Uterus (tissue), 4 donors: ENCODE results near the gene MYO18B. TPM values are rescaled to one million over a fixed set of nuclear protein-coding genes. Genes with fewer than 3 reads are reported as not detected.

Experiments
- DNase-seq, 2 donors: peaks; one replicate each; pipeline ENCODE4 v3.0.0-alpha.2; 2019 to 2020
- H3K27ac ChIP-seq, 2 donors: fragments of 200-600 bp; sonication (generic); 1 replicate in 1 of 2; 2 replicates in 1 of 2; pipeline ENCODE4 v1.5.1; 2016 to 2018
- H3K27me3 ChIP-seq, 2 donors: fragments of 200-600 bp; sonication (generic); one replicate each; pipeline ENCODE4 v1.5.1; 2018 to 2019; ENCODE audit warnings: control low read depth in 1 of 2
- H3K36me3 ChIP-seq, 2 donors: fragments of 200-600 bp; sonication (generic); one replicate each; pipeline ENCODE4 v1.5.1; 2019; ENCODE audit warnings: control low read depth in 1 of 2
- H3K4me1 ChIP-seq, 2 donors: fragments of 200-600 bp; sonication (generic); one replicate each; pipeline ENCODE4 v1.5.1; 2018 to 2019; ENCODE audit warnings: control low read depth in 1 of 2
- H3K4me3 ChIP-seq, 2 donors: fragments of 200-600 bp; sonication (generic); 1 replicate in 1 of 2; 2 replicates in 1 of 2; pipeline ENCODE4 v1.5.1; 2018 to 2019; ENCODE audit warnings: mild to moderate bottlenecking in 1 of 2
- H3K9me3 ChIP-seq, 2 donors: fragments of 200-600 bp; sonication (generic); one replicate each; pipeline ENCODE4 v1.5.1; 2019; ENCODE audit warnings: control low read depth in 1 of 2
- POLR2A ChIP-seq, 2 donors: fragments of 450-650 bp; IDR thresholded peaks; one replicate each; pipeline ENCODE4 v1.6.1; 2016; ENCODE audit warnings: antibody characterized with exemption in 2 of 2, mild to moderate bottlenecking in 1 of 2, moderate library complexity in 1 of 2
- intact Hi-C: fragments of 100-400 bp; cut with DNase I; formaldehyde crosslinking; loops from one replicate; pipeline ENCODE4 v1.15.1; 2023; ENCODE audit warnings: low total_unique reads
- total RNA-seq, 4 donors: library from RNA; depleted of rRNA in 3 of 4; stranded (reverse); fragments of >200 nt in 3 of 4; gene quantifications; one replicate each; pipeline versions ENCODE4 v1.1.0 to v1.2.4, GENCODE V29; 2014 to 2023
- TF ChIP-seq, protein P1 (sequence below), 4 experiments: fragments of 200-600 bp in 2 of 4; fragments of 450-650 bp in 2 of 4; sonication (generic) in 2 of 4; IDR thresholded peaks; one replicate each; pipeline ENCODE4 v1.5.1; 2016 to 2019; ENCODE audit warnings: antibody characterized with exemption in 4 of 4, mild to moderate bottlenecking in 2 of 4, moderate library complexity in 1 of 4
- donor health status: DM: yes; HTN: yes; CAD: no.

Gene MYO18B
- total RNA-seq, 4 donors from 2014 or later: 0.41 to 0.43 TPM; not detected in 2

DNA sequence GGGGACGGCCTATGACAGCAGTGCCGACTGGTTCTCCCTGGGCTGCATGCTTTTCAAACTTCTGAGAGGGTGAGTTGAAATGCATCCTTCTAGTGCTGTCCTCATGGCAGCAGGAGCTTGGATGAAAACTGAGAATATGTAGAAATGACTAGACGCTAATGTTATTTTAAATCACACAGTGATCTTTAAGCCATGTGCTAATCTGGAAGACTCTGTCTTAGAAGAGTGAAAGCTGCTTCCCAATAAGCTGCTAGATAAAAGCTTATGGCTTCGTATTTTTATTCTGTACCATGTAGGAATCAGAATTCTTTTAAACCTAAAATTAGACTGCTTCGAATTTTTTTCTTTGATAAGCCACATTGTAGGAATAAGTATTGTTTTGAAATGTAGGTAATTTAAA lies 46.8 kb upstream of the MYO18B start:
- Histone ChIP-seq H3K36me3 (no peaks in the 10 kb centered on the region), H3K9me3 (no peaks in the 10 kb centered on the region), H3K4me1 (no peaks in the 10 kb centered on the region), H3K27ac (no peak overlapping the region), H3K27me3 (no peaks in the 10 kb centered on the region), H3K4me3 (no peak overlapping the region)
- TF ChIP-seq, protein P1, sequence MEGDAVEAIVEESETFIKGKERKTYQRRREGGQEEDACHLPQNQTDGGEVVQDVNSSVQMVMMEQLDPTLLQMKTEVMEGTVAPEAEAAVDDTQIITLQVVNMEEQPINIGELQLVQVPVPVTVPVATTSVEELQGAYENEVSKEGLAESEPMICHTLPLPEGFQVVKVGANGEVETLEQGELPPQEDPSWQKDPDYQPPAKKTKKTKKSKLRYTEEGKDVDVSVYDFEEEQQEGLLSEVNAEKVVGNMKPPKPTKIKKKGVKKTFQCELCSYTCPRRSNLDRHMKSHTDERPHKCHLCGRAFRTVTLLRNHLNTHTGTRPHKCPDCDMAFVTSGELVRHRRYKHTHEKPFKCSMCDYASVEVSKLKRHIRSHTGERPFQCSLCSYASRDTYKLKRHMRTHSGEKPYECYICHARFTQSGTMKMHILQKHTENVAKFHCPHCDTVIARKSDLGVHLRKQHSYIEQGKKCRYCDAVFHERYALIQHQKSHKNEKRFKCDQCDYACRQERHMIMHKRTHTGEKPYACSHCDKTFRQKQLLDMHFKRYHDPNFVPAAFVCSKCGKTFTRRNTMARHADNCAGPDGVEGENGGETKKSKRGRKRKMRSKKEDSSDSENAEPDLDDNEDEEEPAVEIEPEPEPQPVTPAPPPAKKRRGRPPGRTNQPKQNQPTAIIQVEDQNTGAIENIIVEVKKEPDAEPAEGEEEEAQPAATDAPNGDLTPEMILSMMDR (IDR thresholded peaks at IDR 0.05): no peak
- no peak for TF ChIP-seq POLR2A (IDR thresholded peaks at IDR 0.05)
- no peak for DNase-seq
- intact Hi-C loops: no loop called here

DNA sequence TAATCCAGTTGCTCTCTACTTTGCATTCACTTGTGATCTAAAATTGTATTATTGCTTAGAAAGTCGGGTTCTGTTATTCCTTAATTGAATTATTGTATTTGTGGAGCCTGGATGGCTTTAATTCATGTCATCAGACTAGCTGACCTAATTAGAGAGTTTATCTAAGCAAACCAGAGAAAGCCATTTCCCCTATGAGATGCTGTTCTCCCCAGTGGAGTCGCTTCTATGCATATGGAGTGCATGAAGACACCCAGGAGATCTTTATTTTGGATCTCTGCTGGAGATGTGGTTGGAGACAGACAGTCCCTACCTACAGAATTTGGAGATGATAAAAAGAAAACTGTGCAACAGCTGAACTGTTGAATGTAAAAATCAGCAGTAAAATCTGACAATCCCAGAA lies 45.2 kb upstream of the MYO18B start:
- Histone ChIP-seq H3K4me1 (no peaks in the 10 kb centered on the region), H3K4me3 (no peak overlapping the region), H3K27me3 (no peaks in the 10 kb centered on the region), H3K36me3 (no peaks in the 10 kb centered on the region), H3K9me3 (no peaks in the 10 kb centered on the region), H3K27ac (no peak overlapping the region)
- no peak for DNase-seq
- intact Hi-C loops: no loop called here
- no peak for TF ChIP-seq POLR2A (IDR thresholded peaks at IDR 0.05)

DNA sequence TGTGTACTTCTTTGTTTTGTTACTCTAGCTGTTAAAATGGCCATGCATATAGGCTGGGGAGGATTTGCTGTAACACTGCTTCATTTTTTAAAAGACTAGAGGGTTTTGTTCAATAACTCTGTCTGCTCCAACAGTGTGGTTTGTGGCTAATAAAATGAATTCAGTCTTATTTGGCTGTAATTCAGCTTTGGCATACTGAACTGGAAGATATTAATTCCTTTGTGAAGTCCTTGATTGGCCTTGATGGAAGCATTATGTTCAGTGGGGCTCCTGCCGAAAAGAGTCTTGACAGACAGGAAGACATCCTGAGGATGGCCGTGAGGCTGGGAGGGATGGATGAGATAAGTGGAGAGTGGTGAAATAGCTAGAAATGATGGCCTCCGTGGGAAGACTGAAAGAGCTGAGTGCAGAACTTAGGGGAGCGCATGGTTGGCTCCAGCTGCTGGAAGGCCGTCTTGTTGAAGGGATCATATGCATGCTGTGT lies 44.8 kb upstream of the MYO18B start:
- Histone ChIP-seq H3K36me3 (no peaks in the 10 kb centered on the region), H3K27me3 (no peaks in the 10 kb centered on the region), H3K9me3 (no peaks in the 10 kb centered on the region), H3K27ac (no peak overlapping the region), H3K4me1 (no peaks in the 10 kb centered on the region), H3K4me3 (no peak overlapping the region)
- no peak for TF ChIP-seq POLR2A (IDR thresholded peaks at IDR 0.05)
- TF ChIP-seq, protein P1 (IDR thresholded peaks at IDR 0.05): no peak
- DNase-seq: no peak
- intact Hi-C loops: no loop called here

DNA sequence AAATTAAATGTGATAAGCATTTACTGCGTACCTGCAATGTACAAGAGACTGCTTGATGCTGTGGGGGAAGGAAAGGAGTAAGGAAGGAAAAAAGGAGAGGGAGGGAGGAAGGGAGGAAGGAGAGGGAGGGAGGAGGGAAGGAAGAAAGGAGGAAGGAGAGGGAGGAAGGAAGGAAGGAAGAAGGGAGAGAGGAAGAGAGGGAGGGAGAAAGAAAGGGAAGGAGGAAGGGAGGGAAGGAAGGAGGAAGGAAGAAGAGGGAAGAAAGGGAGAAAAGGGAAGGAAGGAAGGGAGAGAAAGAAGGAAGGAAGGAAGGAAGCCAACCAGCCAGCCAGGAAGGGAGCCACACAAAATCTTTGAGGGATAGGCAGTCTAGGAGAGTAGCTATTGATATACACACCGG lies 44.0 kb upstream of the MYO18B start:
- no peak for TF ChIP-seq POLR2A (IDR thresholded peaks at IDR 0.05)
- TF ChIP-seq, protein P1 (IDR thresholded peaks at IDR 0.05): no peak
- no peaks in the 10 kb centered on the region for H3K36me3 ChIP-seq
- no peaks in the 10 kb centered on the region for H3K27me3 ChIP-seq
- no peaks in the 10 kb centered on the region for H3K4me1 ChIP-seq
- DNase-seq: no peak
- H3K4me3 ChIP-seq: no peak overlapping the region
- no peak overlapping the region for H3K27ac ChIP-seq
- no peaks in the 10 kb centered on the region for H3K9me3 ChIP-seq
- intact Hi-C loops: no loop called here

DNA sequence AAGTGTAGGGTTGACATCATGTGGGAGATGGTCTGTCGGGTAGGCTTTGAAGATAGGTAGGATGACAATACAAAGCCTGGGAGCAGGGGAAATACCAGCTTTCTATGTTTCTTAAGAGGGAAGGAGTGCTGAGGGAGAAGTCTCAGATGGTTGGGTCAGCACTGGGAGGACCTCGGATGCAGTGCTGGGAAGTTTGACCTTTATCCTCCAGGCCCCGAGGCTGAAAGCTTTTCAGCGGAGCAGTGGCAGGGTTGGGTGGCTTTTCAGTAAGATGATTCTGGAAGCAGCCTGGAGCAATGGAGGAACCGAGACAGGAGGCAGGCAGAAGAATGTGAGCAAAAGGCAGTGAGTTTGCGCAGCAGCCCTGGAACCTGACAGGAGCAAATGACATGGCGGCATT lies 43.5 kb upstream of the MYO18B start:
- intact Hi-C loops: no loop called here
- Histone ChIP-seq H3K4me3 (no peak overlapping the region), H3K27ac (no peak overlapping the region), H3K9me3 (no peaks in the 10 kb centered on the region), H3K4me1 (no peaks in the 10 kb centered on the region), H3K36me3 (no peaks in the 10 kb centered on the region), H3K27me3 (no peaks in the 10 kb centered on the region)
- no peak for DNase-seq
- TF ChIP-seq, protein P1 (IDR thresholded peaks at IDR 0.05): no peak
- no peak for TF ChIP-seq POLR2A (IDR thresholded peaks at IDR 0.05)

DNA sequence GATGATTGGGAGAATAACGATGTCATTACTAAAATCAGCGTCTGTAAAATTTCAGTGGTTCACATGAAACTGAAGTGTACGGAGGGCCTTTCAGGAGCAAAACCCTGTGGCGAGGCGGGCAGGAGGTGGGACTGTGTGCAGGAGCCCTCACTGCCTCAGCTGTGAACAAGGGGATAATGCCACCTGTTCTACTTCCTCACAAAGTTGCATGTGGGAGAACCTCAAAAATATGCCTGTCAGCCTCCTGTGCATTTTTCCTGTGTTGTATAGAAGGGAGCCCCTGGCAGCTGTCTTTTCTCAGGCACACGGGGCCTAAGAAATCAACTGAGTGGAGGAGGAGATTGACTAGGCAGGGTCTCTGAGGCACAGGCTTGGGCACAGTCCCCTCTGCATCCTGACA lies 43.0 kb upstream of the MYO18B start:
- TF ChIP-seq POLR2A (IDR thresholded peaks at IDR 0.05): no peak
- TF ChIP-seq, protein P1 (IDR thresholded peaks at IDR 0.05): no peak
- Histone ChIP-seq H3K4me3 (no peak overlapping the region), H3K27ac (no peak overlapping the region), H3K27me3 (no peaks in the 10 kb centered on the region), H3K9me3 (no peaks in the 10 kb centered on the region), H3K4me1 (no peaks in the 10 kb centered on the region), H3K36me3 (no peaks in the 10 kb centered on the region)
- no peak for DNase-seq
- intact Hi-C loops: no loop called here
